Skin of body (tissue), 2 donors: ENCODE results near the gene MCRIP2. TPM values are rescaled to one million over a fixed set of nuclear protein-coding genes. Genes with fewer than 3 reads are reported as not detected.
A peak's percentile ranks its signal among the peaks of the same experiment; 100 is the strongest.

ENCODE experiments used
- DNase-seq: peaks from one replicate; lab custom pipeline; 2025; lab: John Stamatoyannopoulos, UW
- total RNA-seq: library from RNA; depleted of rRNA; stranded (reverse); fragments of >200 nt; gene quantifications from one replicate; pipeline ENCODE4 v1.2.3, GENCODE V29; 2014

Gene MCRIP2
- total RNA-seq, 1 donor from 2014 or later: 6.9 TPM

GRCh38 chr16:669666-670065 lies 28.0 kb downstream of the MCRIP2 start:
- DNase-seq: no peak

- DNase-seq: no peak
Observed at GRCh38 chr16:670485-671352, 29.1 kb downstream of the MCRIP2 start.

- no peak for DNase-seq
Observed at GRCh38 chr16:671353-672131, 29.9 kb downstream of the MCRIP2 start.

DNA sequence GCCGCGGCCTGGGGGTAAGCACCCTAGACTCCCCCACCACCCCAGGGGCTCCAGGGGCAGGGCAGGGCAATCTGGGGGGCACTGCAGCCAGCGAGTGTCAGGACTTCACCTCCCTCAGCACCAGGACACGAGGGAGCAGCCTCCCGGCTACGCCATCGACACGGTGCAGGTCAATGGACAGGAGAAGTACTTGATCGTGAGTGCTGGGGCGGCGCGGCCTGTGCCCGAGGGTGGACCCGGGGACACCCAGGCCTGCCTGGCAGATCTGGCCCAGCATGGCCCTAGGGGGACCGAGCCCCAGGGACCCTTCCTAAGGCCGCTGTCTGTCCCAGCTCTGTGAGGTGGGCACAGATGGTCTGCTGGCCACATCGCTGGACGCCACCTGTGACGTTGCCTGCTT lies 30.7 kb downstream of the MCRIP2 start:
- no peak for DNase-seq

DNA sequence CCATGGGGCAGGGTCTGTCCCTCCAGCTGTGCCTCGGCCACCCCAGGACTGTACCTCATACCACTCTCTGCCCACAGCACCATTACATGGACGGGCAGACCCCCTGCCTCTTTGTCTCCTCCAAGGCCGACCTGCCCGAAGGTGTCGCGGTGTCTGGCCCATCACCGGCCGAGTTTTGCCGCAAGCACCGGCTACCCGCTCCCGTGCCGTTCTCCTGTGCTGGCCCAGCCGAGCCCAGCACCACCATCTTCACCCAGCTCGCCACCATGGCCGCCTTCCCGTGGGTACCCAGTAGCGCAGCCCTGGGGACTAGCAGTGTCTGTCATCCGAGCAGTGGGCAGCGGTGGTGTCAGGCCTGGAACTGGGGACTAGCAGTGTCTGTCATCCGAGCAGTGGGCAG lies 31.2 kb downstream of the MCRIP2 start:
- no peak for DNase-seq

DNA sequence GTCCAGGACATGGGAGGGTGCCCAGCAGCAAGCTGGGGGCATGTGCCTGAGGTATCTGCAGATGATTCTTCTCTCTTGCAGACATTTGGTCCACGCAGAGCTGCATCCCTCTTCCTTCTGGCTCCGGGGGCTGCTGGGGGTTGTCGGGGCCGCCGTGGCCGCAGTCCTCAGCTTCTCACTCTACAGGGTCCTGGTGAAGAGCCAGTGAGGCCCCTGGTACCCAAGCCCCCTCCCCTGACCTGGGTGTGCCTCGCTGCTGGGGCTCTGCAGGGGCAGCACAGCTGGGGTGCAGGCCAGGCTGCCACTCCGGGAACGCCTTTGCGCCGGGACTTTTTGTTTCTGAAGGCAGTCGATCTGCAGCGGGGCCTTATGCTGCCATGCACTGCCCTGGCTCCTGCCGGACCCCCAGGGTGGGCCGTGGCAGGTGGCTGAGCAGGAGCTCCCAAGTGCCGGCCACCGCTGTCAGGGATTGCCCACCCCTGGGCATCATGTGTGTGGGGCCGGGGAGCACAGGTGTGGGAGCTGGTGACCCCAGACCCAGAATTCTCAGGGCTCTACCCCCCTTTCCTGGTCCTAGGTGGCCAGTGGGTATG lies 31.9 kb downstream of the MCRIP2 start:
- DNase-seq: no peak

GRCh38 chr16:674214-674881 lies 32.7 kb downstream of the MCRIP2 start:
- no peak for DNase-seq

GRCh38 chr16:674968-675883 lies 33.6 kb downstream of the MCRIP2 start, which contains the start of gene RHBDL1:
RHBDL1 (plus strand) TSS chr16:675671; CDS start chr16:675791, 120 bp downstream.
- no peak for DNase-seq

DNA sequence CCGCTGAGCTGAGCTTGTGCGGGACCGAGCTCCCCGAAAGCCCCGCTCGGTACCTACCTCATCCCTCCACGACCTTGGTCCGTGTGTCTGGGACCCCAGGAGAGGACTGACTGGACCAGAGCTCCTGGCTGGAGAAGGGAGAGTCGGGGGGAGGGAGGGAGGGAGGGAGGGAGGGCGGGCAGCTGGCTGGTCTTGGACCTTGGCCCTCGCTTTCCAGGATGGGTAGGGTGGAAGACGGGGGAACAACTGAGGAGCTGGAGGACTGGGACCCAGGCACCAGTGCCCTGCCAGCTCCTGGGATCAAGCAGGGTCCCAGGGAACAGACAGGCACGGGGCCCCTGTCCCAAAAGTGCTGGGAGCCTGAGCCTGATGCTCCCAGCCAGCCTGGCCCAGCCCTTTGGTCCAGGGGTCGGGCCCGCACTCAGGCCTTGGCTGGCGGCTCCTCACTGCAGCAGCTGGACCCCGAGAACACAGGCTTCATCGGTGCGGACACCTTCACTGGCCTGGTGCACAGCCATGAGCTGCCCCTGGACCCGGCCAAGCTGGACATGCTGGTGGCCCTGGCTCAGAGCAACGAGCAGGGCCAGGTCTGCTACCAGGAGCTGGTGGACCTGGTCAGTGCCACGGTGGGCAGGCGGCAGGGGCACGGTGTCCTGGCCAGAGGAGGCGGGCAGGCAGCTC lies 34.4 kb downstream of the MCRIP2 start:
- DNase-seq: no peak

GRCh38 chr16:676565-676902 lies 34.9 kb downstream of the MCRIP2 start:
- no peak for DNase-seq

DNA sequence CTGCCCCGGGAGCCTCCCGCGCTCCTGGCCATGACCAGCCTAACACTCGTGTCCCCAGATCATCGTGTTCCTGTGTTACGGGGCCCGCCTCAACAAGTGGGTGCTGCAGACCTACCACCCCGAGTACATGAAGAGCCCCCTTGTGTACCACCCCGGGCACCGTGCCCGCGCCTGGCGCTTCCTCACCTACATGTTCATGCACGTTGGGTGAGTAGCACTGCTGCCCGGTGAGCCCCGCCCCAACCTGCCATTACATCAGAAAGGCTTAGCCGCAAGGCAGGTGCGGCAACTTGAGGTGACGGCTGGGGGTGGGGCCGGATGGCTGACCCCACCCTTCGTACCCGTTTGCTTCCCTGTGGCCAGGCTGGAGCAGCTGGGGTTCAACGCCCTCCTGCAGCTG lies 35.3 kb downstream of the MCRIP2 start:
- DNase-seq: no peak

- DNase-seq: no peak
Observed at GRCh38 chr16:677316-678190, 35.9 kb downstream of the MCRIP2 start.

DNA sequence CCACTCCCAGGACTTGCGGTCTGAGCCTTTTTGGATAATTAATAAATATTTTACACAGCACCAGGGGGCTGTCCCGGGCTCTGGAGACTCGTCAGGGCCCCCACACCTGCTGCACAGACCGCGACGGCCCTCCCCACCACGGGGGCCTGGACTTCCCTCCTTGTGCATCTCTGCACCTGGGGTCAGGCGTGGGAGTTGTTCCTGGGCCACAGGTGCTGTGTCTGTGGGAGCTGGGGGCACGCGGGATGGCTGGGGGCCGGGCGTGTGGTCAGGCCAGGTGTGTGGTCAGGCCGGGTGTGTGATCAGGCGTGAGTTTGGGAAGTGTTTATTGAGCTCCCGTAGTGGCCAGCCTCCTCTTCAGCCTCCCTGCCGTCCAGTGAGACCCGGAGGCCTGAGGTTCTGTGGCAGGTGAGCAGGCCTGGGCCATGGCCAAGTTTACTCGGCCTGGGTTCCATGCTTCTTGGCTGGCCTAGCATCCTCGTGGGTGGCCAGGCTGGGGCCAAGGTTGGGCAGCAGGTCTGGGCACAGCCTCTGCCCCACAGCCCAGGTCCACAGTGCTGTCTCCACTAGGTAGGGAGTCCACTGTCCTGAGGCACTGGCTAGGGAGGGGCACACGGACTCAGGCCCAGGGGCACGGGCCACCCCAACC lies 36.7 kb downstream of the MCRIP2 start:
- no peak for DNase-seq

- peak; percentile 65 for DNase-seq
Observed at GRCh38 chr16:678858-679813, 37.5 kb downstream of the MCRIP2 start.

GRCh38 chr16:679814-680624 lies 38.4 kb downstream of the MCRIP2 start, which contains the start of gene STUB1:
STUB1 (plus strand) TSS chr16:680410; CDS start chr16:680526, 116 bp downstream.
- peak; percentile 84 for DNase-seq

DNA sequence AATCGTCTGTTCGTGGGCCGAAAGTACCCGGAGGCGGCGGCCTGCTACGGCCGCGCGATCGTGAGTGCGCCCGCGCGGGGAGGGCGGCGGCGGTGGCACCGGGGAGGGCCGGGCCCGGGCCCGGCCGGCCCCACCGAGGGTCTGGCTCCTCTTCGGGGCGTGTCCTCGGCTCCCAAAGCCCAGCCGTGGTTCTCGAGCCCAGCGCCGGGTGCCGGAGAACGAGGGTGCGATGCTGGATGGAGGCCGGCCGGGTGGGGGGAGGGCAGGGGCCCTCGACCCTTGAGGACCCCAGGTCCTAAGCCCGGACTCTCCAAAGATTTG lies 39.0 kb downstream of the MCRIP2 start:
- DNase-seq: no peak
